ENCODE results near the gene PRSS57.
A peak's percentile ranks its signal among the peaks of the same experiment; 100 is the strongest.

The PRSS57 gene

GRCh38 chr19:681029-682019, 13.9 kb downstream of the PRSS57 start:
- TF ChIP-seq FOXP2 (optimal IDR thresholded peaks at IDR 0.05; ENCODE audit: control extremely low read depth, extremely low read length, insufficient read depth) (no peak), POLR2AphosphoS5 (IDR thresholded peaks at IDR 0.05; ENCODE audit: borderline replicate concordance, low read depth, low read length) (no peak), EZH2 (IDR thresholded peaks at IDR 0.05) (no peak)
- DNase-seq (ENCODE audit: low read depth, low spot score) = no peak
- Histone ChIP-seq H3K4me3 (peak overlapping the region; percentile 78), H3K27ac (peak overlapping the region; percentile 95), H3K36me3 (ENCODE audit: insufficient read depth, low read length) (no peaks in the 10 kb centered on the region), H3K9ac (ENCODE audit: insufficient read length) (peak overlapping the region; percentile 68), H3K9me3 (ENCODE audit: low read depth, low read length) (no peaks in the 10 kb centered on the region)

- Histone ChIP-seq H3K27ac (peak overlapping the region; percentile 95), H3K4me3 (peak overlapping the region; percentile 88), H3K9ac (ENCODE audit: insufficient read length) (peak overlapping the region; percentile 90), H3K36me3 (ENCODE audit: insufficient read depth, low read length) (no peaks in the 10 kb centered on the region), H3K9me3 (ENCODE audit: low read depth, low read length) (no peaks in the 10 kb centered on the region)
- TF ChIP-seq EZH2 (IDR thresholded peaks at IDR 0.05) = no peak
- TF ChIP-seq FOXP2 (optimal IDR thresholded peaks at IDR 0.05; ENCODE audit: control extremely low read depth, extremely low read length, insufficient read depth) = no peak
- peak; percentile 70 for TF ChIP-seq POLR2AphosphoS5 (IDR thresholded peaks at IDR 0.05; ENCODE audit: borderline replicate concordance, low read depth, low read length)
- peak; percentile 88 for DNase-seq (ENCODE audit: low read depth, low spot score)
Measured at GRCh38 chr19:680287-681028, 14.8 kb downstream of the PRSS57 start.

DNA sequence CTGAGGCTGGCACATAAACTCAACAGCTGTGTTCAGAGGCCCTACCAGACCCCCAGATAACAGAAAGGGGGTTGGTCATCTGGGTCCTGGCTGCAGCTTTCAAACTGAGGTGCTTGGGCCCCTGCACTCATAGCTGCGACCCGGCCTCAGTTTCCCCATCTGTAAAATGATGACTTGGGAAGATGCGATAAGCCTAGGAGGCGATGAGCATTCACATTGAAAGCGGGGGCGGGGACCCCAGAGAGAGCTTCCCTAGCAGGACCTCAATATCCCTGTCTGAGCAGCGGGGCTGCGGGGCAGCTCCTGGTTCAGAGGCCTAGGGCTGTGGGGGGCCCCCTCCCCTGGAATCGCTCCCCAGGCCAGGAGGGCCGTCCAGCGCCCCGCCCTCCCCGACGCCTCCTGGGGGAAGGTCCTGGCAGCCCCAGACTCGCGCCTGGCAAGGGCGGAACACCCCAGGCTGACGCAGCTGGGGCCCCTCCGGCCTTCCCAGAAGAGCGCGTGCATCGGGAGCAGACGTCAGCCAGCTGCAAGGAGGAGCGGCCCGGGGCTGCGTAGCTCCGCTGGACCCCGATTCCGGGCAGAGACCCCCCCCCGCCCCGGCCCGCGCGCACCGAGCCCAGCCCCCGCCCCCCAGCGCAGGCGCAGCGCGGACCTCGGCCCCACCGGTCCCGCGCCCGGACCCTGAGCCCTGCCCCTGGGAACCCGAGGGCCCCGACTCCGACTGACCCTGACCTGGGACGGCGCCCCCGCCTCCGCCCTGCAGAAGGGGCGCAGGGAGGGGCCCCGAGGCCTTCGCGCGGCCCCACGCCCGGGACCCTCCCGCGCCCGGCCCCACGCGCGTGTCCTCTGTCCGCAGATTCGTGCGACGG, 15.6 kb downstream of the PRSS57 start:
- Histone ChIP-seq H3K36me3 (ENCODE audit: insufficient read depth, low read length) (no peaks in the 10 kb centered on the region), H3K9ac (ENCODE audit: insufficient read length) (peak overlapping the region; percentile 90), H3K27ac (peak overlapping the region; percentile 84), H3K4me3 (peak overlapping the region; percentile 88), H3K9me3 (ENCODE audit: low read depth, low read length) (no peaks in the 10 kb centered on the region)
- no peak for DNase-seq (ENCODE audit: low read depth, low spot score)
- TF ChIP-seq POLR2AphosphoS5 (IDR thresholded peaks at IDR 0.05; ENCODE audit: borderline replicate concordance, low read depth, low read length) (peak; percentile 15; the same call in 1 of the 2 replicates), EZH2 (IDR thresholded peaks at IDR 0.05) (no peak), FOXP2 (optimal IDR thresholded peaks at IDR 0.05; ENCODE audit: control extremely low read depth, extremely low read length, insufficient read depth) (no peak)

DNA sequence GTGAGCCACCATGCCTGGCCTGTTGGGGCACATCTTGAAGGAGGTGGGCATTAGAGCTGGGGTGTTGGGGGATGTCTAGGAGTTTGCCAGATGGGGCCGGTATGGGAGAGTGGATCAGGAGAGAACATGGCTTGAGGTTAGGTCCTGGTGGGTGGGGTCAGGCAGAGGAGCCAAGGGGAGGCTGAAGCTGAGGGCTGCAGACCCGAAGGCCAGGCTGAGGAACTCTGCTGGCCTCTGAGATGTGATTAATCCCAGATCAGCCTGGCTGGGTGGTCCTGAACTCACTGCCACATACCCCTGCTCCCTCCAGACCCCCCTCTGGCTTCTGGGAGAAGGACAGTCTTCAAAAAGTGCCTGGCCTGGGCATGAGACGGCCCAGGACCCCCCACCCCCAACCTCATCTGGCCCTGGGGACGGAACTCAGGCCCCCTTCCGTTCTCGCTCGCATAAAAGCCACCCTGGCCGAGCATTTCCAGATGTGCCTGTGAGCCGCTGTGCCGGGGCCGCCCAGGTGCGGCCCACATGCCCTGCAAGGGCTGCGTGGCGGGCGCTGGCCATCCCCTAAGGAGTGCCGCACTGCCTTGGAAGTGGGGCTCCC, 16.4 kb downstream of the PRSS57 start:
- no peak for DNase-seq (ENCODE audit: low read depth, low spot score)
- H3K27ac ChIP-seq = no peak overlapping the region; the same call in 1 of the 2 replicates
- H3K4me3 ChIP-seq = peak overlapping the region; percentile 88
- no peaks in the 10 kb centered on the region for H3K9me3 ChIP-seq (ENCODE audit: low read depth, low read length)
- no peak for TF ChIP-seq FOXP2 (optimal IDR thresholded peaks at IDR 0.05; ENCODE audit: control extremely low read depth, extremely low read length, insufficient read depth)
- TF ChIP-seq POLR2AphosphoS5 (IDR thresholded peaks at IDR 0.05; ENCODE audit: borderline replicate concordance, low read depth, low read length) = no peak
- no peak for TF ChIP-seq EZH2 (IDR thresholded peaks at IDR 0.05)
- no peak overlapping the region for H3K9ac ChIP-seq (ENCODE audit: insufficient read length)
- no peaks in the 10 kb centered on the region for H3K36me3 ChIP-seq (ENCODE audit: insufficient read depth, low read length)

GRCh38 chr19:677601-678436, 17.4 kb downstream of the PRSS57 start:
- TF ChIP-seq POLR2AphosphoS5 (IDR thresholded peaks at IDR 0.05; ENCODE audit: borderline replicate concordance, low read depth, low read length) = peak; percentile 69; the same call in 1 of the 2 replicates
- no peak for TF ChIP-seq EZH2 (IDR thresholded peaks at IDR 0.05)
- no peak overlapping the region for H3K9ac ChIP-seq (ENCODE audit: insufficient read length)
- H3K27ac ChIP-seq = peak overlapping the region; percentile 67
- H3K9me3 ChIP-seq (ENCODE audit: low read depth, low read length) = no peaks in the 10 kb centered on the region
- DNase-seq (ENCODE audit: low read depth, low spot score) = no peak
- H3K4me3 ChIP-seq = peak overlapping the region; percentile 81
- no peaks in the 10 kb centered on the region for H3K36me3 ChIP-seq (ENCODE audit: insufficient read depth, low read length)

- no peak for DNase-seq (ENCODE audit: low read depth, low spot score)
- Histone ChIP-seq H3K4me3 (peak overlapping the region; percentile 81), H3K9me3 (ENCODE audit: low read depth, low read length) (no peaks in the 10 kb centered on the region), H3K27ac (no peak overlapping the region), H3K36me3 (ENCODE audit: insufficient read depth, low read length) (no peaks in the 10 kb centered on the region), H3K9ac (ENCODE audit: insufficient read length) (peak overlapping the region; percentile 66)
- TF ChIP-seq FOXP2 (optimal IDR thresholded peaks at IDR 0.05; ENCODE audit: control extremely low read depth, extremely low read length, insufficient read depth) = no peak
- TF ChIP-seq POLR2AphosphoS5 (IDR thresholded peaks at IDR 0.05; ENCODE audit: borderline replicate concordance, low read depth, low read length) = no peak
- no peak for TF ChIP-seq EZH2 (IDR thresholded peaks at IDR 0.05)
Measured at GRCh38 chr19:677201-677600, 18.1 kb downstream of the PRSS57 start.
